ENCODE results near the gene PARP12. TPM values are rescaled to one million over a fixed set of nuclear protein-coding genes. Genes with fewer than 3 reads are reported as not detected.

PARP12 gene
- total RNA-seq, 4 donors from 2014 or later, result 25.8 to 60.8 (median 29.1) TPM

DNA sequence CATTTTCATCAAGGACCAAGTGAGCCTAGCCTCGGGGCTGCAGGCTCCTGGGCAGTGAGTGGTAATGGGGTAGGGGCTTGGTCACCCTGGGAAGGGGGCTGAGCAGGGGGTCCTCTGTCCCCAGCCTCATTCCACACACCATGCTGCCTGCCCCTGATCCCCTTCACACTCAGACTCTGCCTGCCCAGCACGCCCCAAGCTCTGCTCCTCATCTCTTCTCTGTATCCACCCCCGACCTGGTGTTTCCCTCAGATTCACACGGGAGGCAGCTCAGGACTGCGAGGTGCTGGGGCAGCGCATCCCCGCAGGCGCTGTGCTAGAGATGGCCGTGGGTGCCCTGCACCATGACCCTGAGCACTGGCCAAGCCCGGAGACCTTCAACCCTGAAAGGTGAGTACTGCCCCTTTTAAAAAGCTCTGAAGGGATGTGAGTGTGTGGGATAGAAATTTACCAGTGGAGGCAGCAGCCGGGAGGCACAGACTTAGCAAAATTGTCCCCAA is 47.2 kb downstream of the PARP12 start:
- TF ChIP-seq CTCF (IDR thresholded peaks at IDR 0.05; ENCODE audit: low read depth), result no peak

DNA sequence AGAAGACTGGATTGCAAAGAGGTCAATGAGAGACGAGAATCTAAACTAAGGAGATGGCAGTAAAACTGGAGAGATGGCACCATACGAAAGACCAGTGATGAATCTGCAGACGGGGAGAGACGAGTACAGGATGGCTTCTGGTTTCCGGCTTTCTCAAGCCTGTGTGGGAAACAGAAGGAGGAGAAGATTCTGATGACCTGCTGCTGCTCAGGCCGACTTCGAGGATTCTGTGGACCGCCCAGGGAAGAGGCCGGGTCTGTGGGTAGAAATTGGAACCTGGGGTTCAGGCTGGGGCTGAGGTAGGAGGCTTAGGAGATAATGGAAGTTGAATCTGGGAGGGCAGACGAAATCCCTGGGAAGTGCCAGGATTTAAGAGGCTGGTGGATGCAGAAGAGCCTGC is 48.6 kb downstream of the PARP12 start:
- no peak for TF ChIP-seq CTCF (IDR thresholded peaks at IDR 0.05; ENCODE audit: low read depth)

- TF ChIP-seq CTCF (IDR thresholded peaks at IDR 0.05; ENCODE audit: low read depth), result no peak
Measured at GRCh38 chr7:140013676-140014075, 49.1 kb downstream of the PARP12 start.

- no peak for TF ChIP-seq CTCF (IDR thresholded peaks at IDR 0.05; ENCODE audit: low read depth)
Measured at GRCh38 chr7:140010194-140010895, 52.4 kb downstream of the PARP12 start.

- no peak for TF ChIP-seq CTCF (IDR thresholded peaks at IDR 0.05; ENCODE audit: low read depth)
Measured at GRCh38 chr7:140009735-140010134, 53.0 kb downstream of the PARP12 start.

DNA sequence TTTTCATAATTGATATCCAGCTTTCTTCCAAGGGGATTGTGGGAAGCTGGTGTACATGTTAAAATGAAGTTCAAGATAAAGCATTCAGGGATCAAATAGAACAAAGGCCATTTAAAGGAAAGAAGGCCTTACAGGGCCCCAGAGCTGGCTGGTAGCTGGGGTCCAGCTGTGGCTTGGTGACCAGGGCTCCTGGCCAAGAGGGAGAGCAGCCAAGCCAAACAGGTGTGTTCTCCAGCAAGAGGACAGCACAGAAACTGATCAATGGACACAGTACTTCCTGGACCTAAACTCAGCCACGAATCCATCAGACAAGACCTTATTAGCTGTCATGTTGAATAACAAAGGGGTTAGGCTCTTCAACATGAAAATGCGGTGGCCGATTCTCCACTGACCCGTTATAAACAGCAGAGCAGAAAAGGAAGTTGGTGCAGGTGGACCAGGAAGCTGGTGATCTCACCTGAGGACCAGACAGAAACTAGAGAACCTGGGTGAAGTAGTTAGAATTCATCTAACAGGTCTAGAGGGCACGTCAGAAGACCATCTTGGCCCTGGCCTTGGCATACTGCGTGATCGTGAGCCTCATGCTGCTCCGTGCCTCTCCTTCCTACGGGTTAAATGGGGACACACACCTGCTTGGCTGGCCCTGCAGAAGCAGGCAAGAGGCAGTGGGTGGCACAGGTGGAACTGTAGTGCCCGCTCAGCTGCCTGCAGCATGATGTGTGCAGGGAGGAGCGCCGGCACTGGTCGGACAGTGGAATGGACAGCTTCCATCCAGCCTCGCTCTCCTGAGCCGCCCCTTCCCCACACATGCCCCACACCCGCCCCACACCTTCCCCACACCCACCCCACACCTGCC is 53.8 kb downstream of the PARP12 start:
- TF ChIP-seq CTCF (IDR thresholded peaks at IDR 0.05; ENCODE audit: low read depth), result no peak

DNA sequence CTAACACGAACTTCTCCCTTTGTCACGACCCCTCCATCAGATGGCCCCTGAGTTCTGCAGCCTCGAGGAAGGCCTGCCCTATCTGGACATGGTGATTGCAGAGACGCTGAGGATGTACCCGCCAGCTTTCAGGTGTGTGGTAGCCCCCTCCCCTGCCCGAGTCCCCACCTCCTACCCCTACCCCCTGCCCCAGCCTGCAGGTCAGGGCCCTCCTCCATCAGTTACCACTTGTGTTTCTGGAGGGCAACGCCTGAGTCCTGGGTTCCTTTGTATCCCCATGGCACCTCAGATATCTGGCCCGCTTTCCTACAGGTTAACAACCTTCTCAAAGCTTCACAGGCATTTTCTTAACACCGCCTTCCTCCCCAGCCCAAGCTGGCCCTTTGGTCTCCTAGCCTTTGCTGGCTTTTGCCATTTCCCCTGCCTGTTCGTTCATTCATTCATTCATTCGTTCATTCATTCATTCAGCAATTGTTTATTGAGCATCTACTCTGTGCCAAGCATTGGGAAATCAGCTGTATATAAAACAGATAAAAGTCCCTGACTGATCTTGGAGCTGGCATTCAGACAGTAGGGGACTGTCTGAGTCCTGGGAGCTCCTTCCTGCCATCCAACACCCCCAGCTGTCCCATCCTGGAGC is 55.6 kb downstream of the PARP12 start:
- no peak for TF ChIP-seq CTCF (IDR thresholded peaks at IDR 0.05; ENCODE audit: low read depth)

Measured in subcutaneous adipose tissue (tissue), 4 donors.